Measurements from ENCODE around the gene BPI.

Gene BPI

DNA sequence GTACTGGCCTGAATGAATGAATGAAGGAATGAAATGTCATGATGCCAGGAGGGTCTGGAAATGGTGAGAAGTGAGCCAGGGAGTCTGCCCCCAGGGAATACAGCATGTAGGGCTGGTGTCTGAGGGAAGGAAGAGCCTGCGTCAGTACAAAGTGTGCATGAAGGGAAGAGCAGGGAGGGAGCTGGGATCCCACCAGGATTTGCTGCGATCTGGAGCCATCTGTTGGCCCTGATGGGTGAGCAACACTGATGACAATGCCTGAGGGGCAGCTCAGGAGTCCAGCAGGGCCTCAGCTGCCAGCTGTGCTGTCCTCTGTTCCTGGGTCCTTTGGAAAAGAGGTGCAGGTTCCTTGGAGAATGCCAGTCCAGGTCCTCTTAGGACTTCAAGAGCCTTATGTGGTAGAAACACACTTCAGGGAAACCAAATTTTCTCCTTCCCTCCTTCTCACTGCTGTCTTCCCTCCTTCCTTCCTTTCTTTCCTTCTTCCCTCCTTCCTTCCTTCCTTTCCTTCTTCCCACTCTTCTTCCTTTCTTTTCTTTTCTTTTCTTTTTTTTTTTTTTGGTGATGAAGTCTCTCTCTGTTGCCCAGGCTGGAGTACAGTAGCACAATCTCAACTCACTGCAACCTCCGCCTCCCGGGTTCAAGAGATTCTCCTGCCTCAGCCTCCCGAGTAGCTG, 11.5 kb downstream of the BPI start:
- TF ChIP-seq CEBPB (IDR thresholded peaks at IDR 0.05) (no peak), NFIC (IDR thresholded peaks at IDR 0.05) (no peak), CREB1 (IDR thresholded peaks at IDR 0.05; ENCODE audit: low read depth) (no peak), USF1 (IDR thresholded peaks at IDR 0.05) (no peak), TEAD4 (IDR thresholded peaks at IDR 0.05) (no peak), ZBTB7A (IDR thresholded peaks at IDR 0.05; ENCODE audit: low read depth) (no peak), FOXM1 (IDR thresholded peaks at IDR 0.05; ENCODE audit: borderline replicate concordance, low read depth) (no peak), EGR1 (IDR thresholded peaks at IDR 0.05) (no peak), RAD21 (IDR thresholded peaks at IDR 0.05; ENCODE audit: low read depth) (no peak; the same call in 1 of the 2 replicates), YY1 (IDR thresholded peaks at IDR 0.05; ENCODE audit: low read depth) (no peak), TCF12 (IDR thresholded peaks at IDR 0.05; ENCODE audit: low read depth) (no peak), MAX (IDR thresholded peaks at IDR 0.05) (no peak), EP300 (IDR thresholded peaks at IDR 0.05; ENCODE audit: borderline replicate concordance) (no peak), TAF1 (IDR thresholded peaks at IDR 0.05; ENCODE audit: low read depth) (no peak)
- TF ChIP-seq, protein P1, sequence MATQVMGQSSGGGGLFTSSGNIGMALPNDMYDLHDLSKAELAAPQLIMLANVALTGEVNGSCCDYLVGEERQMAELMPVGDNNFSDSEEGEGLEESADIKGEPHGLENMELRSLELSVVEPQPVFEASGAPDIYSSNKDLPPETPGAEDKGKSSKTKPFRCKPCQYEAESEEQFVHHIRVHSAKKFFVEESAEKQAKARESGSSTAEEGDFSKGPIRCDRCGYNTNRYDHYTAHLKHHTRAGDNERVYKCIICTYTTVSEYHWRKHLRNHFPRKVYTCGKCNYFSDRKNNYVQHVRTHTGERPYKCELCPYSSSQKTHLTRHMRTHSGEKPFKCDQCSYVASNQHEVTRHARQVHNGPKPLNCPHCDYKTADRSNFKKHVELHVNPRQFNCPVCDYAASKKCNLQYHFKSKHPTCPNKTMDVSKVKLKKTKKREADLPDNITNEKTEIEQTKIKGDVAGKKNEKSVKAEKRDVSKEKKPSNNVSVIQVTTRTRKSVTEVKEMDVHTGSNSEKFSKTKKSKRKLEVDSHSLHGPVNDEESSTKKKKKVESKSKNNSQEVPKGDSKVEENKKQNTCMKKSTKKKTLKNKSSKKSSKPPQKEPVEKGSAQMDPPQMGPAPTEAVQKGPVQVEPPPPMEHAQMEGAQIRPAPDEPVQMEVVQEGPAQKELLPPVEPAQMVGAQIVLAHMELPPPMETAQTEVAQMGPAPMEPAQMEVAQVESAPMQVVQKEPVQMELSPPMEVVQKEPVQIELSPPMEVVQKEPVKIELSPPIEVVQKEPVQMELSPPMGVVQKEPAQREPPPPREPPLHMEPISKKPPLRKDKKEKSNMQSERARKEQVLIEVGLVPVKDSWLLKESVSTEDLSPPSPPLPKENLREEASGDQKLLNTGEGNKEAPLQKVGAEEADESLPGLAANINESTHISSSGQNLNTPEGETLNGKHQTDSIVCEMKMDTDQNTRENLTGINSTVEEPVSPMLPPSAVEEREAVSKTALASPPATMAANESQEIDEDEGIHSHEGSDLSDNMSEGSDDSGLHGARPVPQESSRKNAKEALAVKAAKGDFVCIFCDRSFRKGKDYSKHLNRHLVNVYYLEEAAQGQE (IDR thresholded peaks at IDR 0.05; ENCODE audit: low read depth), result no peak

- TF ChIP-seq ZBTB7A (IDR thresholded peaks at IDR 0.05; ENCODE audit: low read depth), result no peak
- no peak for TF ChIP-seq YY1 (IDR thresholded peaks at IDR 0.05; ENCODE audit: low read depth)
- TF ChIP-seq EP300 (IDR thresholded peaks at IDR 0.05; ENCODE audit: borderline replicate concordance), result no peak
- no peak for TF ChIP-seq MAX (IDR thresholded peaks at IDR 0.05)
- TF ChIP-seq TEAD4 (IDR thresholded peaks at IDR 0.05), result no peak
- no peak for TF ChIP-seq CREB1 (IDR thresholded peaks at IDR 0.05; ENCODE audit: low read depth)
- no peak for TF ChIP-seq NFIC (IDR thresholded peaks at IDR 0.05)
- no peak for TF ChIP-seq RAD21 (IDR thresholded peaks at IDR 0.05; ENCODE audit: low read depth)
Measured at GRCh38 chr20:38316341-38316740, 12.4 kb downstream of the BPI start.

GRCh38 chr20:38317422-38317821, 13.5 kb downstream of the BPI start:
- TF ChIP-seq FOXM1 (IDR thresholded peaks at IDR 0.05; ENCODE audit: borderline replicate concordance, low read depth) (no peak), TCF12 (IDR thresholded peaks at IDR 0.05; ENCODE audit: low read depth) (no peak), EGR1 (IDR thresholded peaks at IDR 0.05) (no peak), YY1 (IDR thresholded peaks at IDR 0.05; ENCODE audit: low read depth) (no peak), ZBTB7A (IDR thresholded peaks at IDR 0.05; ENCODE audit: low read depth) (no peak), TAF1 (IDR thresholded peaks at IDR 0.05; ENCODE audit: low read depth) (no peak), RAD21 (IDR thresholded peaks at IDR 0.05; ENCODE audit: low read depth) (no peak), TEAD4 (IDR thresholded peaks at IDR 0.05) (no peak), CREB1 (IDR thresholded peaks at IDR 0.05; ENCODE audit: low read depth) (no peak), MAX (IDR thresholded peaks at IDR 0.05) (no peak), EP300 (IDR thresholded peaks at IDR 0.05; ENCODE audit: borderline replicate concordance) (no peak), NFIC (IDR thresholded peaks at IDR 0.05) (no peak)
- TF ChIP-seq, protein P1 (IDR thresholded peaks at IDR 0.05; ENCODE audit: low read depth), result no peak

DNA sequence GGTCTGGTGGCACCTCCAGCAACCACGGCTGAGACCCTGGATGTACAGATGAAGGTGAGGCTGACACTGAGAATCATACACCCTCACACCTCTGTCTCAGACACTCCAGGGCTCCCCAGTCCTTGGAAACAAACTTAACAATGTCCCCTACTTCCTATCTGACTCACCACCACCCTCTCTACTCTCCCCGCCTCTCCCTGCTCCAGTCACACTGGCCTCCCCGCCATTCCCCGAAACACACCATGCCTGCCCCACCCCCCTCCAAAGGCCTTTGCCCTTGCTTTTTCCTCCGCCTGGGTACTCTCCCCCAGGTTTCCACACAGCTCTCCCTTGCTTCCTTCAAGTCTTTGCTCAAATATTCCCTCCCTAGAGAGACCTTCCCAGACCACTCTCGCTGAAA, 16.3 kb downstream of the BPI start:
- TF ChIP-seq USF1 (IDR thresholded peaks at IDR 0.05) (no peak), EP300 (IDR thresholded peaks at IDR 0.05; ENCODE audit: borderline replicate concordance) (no peak), TEAD4 (IDR thresholded peaks at IDR 0.05) (no peak), TAF1 (IDR thresholded peaks at IDR 0.05; ENCODE audit: low read depth) (no peak), YY1 (IDR thresholded peaks at IDR 0.05; ENCODE audit: low read depth) (no peak), FOXM1 (IDR thresholded peaks at IDR 0.05; ENCODE audit: borderline replicate concordance, low read depth) (no peak), CREB1 (IDR thresholded peaks at IDR 0.05; ENCODE audit: low read depth) (no peak), NFIC (IDR thresholded peaks at IDR 0.05) (no peak), RAD21 (IDR thresholded peaks at IDR 0.05; ENCODE audit: low read depth) (no peak), TCF12 (IDR thresholded peaks at IDR 0.05; ENCODE audit: low read depth) (no peak), CEBPB (IDR thresholded peaks at IDR 0.05) (no peak), EGR1 (IDR thresholded peaks at IDR 0.05) (no peak), MAX (IDR thresholded peaks at IDR 0.05) (no peak), ZBTB7A (IDR thresholded peaks at IDR 0.05; ENCODE audit: low read depth) (no peak)
- TF ChIP-seq, protein P1 (IDR thresholded peaks at IDR 0.05; ENCODE audit: low read depth), result no peak

Measured in Ishikawa (cell line).